ENCODE data around the gene HOXB1.
"Not testable (repeated sequence)": the region's sequence is repeated elsewhere in the genome, so short reads cannot be mapped to it uniquely, and the experiment has no call there.

HOXB1 gene

DNA sequence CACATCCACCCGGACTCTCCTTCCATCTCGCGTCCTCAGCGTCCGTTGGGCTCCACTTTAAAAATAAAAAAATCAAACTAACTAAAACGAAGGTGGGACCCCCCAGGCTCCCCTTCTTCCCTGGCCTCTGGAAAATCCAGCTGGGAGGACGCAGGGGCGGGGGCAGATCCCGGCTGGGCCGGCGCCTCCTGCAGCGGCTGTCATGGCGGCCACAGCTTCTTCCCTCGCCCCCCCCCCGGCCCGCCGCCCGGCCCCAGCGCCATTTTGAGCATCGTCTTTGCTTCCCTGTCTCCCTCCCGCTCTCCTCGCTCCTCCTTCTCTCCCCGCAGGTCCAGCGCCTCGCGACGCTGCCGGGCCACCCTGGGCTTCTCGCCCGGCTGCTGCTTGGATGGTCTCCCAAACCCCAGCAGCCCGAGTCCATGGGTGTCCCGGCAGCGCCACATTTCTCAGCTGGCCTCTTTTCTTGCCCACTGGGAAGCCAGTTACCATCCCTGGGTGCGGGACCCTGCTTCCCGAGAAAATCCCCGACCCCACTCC lies 10.8 kb upstream of the HOXB1 start:
- DNase-seq: peak; percentile 48

- no peak for DNase-seq
These were observed 10.3 kb upstream of the HOXB1 start for GRCh38 chr17:48541036-48541576.

DNA sequence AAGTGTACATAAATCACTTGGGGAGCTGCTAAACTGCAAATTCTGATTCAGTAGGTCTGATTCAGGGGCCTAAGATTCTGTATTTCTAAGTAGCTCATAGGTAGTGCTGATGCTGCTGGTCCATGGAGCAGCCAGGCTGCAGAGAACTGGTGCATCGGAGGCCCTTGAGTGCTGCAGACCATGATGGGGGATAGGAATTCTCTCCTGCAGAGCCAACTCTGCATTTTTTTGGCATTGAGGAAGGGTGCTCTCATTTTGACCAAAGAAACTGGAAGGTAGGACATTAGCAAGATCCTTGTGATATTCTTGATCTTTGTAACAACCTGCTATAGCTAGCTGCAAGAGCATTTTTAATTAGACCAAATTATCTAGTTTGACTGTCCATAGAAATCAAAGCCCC lies 9.4 kb upstream of the HOXB1 start:
- DNase-seq: no peak

- DNase-seq: no peak
These were observed 8.4 kb upstream of the HOXB1 start for GRCh38 chr17:48539177-48539576.

GRCh38 chr17:48537316-48537715 lies 6.5 kb upstream of the HOXB1 start:
- no peak for DNase-seq

GRCh38 chr17:48535793-48536559 lies 5.2 kb upstream of the HOXB1 start:
- not testable (repeated sequence) for DNase-seq

DNA sequence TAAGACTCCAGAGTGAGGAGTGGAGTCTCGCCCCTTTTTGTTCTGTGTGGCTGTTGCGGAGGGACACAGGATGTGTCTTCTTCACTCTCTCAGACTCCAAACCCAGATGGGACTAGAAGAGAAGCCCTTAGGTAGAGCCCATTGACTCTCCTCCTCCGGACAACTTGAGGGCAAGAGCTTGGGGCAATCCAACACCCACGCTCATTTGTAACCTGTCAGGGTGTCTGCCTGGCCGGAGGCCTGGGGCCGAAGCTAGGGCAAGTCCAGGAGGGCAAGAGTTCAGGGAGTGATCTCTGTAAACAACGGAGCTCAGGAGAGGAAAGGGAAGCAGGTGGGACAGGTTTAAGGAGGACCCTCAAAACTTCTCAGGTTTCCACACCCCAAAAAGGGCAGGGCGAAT lies 1.4 kb upstream of the HOXB1 start:
- no peak for DNase-seq

- no peak for DNase-seq
These were observed 464 bp downstream of the HOXB1 start for GRCh38 chr17:48530208-48530886.

DNA sequence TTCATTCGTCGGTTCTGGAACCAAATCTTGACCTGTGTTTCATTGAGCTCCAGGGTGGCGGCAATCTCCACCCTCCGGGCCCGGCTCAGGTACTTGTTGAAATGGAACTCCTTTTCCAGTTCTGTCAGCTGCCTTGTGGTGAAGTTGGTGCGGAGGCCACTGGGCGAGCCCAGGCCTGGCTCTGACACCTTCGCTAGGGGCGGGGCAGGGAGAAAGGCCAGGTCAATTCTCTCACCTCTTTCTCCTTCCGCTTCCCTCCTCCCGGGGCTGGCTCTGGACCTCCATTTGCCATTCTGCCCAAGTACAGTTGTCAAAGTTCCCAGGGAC lies 1.2 kb downstream of the HOXB1 start:
- no peak for DNase-seq

- no peak for DNase-seq
These were observed 1.7 kb downstream of the HOXB1 start for GRCh38 chr17:48528936-48529682.

GRCh38 chr17:48528153-48528935 lies 2.5 kb downstream of the HOXB1 start:
- no peak for DNase-seq

DNA sequence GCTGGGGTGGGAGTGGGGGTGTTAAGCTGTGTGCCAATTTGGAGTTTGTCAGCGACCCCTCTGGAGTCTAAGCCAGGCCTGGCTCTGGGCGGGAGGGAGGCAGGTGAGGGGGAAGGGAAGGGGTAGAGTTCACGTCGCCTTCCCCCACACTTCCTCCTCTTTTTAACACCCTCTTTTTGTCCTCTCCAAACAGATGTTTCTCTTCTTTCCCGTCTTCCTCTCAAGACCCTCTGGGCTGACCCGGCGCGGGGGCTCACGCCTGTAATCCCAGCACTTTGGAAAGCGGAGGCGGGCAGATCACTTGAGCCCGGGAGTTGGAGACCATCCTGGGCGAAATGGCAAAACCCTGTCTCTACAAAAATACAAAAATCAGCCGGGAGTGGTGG lies 3.3 kb downstream of the HOXB1 start:
- DNase-seq: no peak

DNA sequence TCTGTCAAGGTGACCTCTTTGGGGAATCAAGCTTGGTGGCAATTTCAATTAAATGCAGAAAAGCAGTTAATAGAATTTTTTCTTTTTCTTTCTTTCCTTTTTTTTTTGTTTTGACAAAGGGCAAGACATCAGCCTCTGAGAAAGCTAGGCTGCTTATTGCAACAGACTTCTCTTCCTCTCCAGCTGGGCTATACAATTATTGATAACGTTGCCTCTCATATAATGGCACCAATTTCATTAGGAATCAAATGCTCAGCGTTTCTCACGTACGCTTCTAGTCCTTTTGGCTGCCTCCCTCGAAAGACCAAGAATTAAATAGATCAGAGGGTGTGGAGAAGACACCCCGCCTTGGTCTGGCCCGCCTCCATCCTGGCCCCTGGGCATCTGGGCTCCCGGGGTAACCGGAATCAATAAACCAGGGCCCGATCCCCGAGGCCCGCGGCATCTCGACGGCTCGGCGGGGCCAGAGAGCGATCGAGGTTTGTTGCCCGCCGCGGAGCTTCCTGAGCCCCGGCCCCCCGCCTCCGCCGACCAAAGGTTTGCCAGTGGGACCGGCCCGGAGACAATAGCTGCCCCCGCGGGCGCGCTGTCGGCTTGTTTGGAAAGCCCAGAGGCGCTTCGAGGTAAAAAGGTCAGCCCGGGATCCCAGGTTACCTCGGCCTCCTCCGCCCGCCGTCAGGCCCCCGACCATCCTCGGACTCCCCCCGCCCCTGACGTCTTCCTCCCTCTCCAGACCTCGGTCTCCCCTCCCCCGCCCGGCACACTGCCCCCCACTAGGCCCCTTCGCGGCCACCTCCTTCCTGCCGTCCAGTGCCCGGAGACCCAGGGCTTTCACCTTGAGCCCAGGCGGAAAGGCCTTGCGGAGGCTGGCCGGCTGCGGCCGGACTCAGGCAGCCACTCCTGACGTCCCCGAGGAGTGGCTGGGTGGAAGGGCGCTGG lies 3.9 kb downstream of the HOXB1 start:
- no peak for DNase-seq

DNA sequence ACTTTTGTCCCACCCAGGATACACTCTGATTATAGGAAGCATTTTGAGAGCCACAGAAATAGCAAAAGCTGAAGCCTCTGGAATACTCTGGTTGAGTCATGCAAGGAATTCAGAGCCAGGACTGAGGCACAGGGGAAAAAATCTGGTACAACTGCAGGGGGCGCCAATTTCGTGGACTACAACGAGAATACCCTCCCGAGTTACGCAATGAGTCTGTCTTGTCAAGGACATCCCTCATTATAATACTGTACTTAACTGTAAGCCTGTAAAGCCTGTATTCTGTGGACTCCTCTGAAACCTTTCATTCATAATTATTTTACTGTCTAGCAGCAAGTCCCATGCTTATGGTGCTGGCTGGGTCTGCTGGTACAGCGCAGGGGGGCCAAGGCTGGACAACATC lies 7.8 kb downstream of the HOXB1 start:
- no peak for DNase-seq

DNA sequence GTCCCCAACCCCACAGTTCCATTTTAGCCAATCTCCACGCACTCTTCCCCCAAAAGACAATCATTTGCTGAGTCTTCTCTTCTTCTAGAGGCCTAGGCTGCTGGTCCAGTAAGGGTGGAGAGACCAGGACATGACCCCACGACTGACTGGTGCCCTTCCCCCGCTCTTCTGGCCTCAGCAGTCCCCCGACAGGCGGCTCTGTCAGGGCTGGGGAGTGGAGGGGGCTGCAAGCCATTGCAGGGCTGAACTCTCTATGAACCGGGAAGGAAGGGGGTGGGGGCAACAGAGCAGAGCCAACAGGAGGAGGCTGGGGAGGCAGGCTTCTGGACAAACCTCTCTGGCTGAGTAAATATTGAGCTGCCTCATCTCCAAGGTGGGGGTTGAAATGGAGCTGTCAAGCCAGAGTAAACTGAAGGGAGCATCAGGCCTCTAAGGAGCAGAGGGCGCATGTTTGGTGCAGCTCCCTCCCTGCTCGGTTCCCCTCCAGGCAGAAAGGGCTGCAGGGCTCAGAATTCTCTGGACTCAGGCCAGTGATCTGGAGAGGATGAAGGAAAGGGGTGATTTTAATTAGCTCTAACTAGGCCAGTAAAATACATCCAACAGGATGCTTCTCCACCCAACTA lies 8.7 kb downstream of the HOXB1 start:
- DNase-seq: no peak

DNA sequence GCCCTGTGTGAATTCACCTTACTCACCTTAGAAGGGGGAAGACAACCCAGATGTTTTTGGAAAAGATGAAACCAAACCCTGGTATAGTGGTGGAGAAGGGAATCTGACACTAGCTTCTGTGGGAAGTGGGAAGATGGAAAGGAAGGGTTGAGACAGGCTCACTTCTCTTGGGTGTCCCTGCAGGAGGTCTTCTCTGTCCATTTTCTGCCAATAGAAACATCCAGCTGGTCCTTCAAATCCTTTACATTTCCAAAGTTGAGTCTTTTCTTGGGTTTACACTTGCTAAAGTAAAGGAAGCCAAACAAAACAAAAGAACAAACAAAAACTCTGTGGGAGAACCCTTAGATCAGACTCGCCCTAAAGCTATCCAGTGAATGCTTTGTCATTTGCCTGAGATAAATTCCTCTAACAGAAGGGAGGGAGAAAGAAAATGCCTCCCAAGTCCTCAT lies 10.2 kb downstream of the HOXB1 start:
- no peak for DNase-seq

DNA sequence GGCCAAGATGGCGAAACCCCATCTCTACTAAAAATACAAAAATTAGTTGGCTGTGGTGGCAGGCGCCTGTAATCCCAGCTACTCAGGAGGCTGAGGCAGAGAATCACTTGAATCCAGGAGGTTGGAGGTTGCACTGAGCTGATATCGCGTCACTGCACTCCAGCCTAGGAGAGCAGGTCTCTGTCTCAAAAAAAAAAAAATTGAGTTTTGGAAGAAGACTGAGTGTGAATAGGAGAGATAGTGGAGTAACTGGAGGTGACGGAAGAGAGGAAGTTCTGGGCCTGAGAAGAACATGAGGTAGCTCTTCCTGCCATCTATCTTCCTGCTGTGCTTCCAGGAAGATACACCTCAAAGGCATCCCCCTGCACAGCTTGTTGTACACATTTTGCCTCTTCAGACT lies 11.4 kb downstream of the HOXB1 start:
- DNase-seq: no peak

GRCh38 chr17:48517478-48517877 lies 13.3 kb downstream of the HOXB1 start:
- DNase-seq: no peak

GRCh38 chr17:48515925-48516900 lies 14.6 kb downstream of the HOXB1 start:
- DNase-seq: no peak

DNA sequence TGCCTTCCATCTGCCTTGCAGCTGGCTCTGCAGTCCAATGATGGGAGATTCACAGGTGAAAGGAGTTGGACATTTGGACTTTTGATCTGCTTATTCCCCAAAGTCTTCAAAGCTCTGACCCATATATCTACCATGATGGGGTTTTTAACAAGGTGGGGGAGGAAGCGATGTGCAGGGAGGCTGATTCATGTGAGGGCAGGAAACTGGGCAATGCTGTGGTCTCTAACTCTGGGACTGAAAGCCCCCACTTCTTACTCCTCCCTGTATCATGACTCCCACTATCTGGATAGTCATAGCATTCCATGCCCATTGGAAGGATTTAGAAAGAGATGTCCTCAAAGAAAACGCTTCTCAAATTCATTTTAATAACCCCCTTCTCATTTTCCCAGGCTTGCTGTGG lies 16.3 kb downstream of the HOXB1 start:
- no peak for DNase-seq
